GM13977 (cell line): ENCODE results near the gene ERCC6L2.

Experiments used
- DNase-seq: peaks from one replicate; pipeline ENCODE4 v3.0.0; 2012; ENCODE audit warnings: low spot score
- in situ Hi-C: fragments of 300-500 bp; cut with MboI; formaldehyde crosslinking; loops from one replicate; pipeline ENCODE4 v1.12.0; 2022; ENCODE audit warnings: low sequenced_read_pairs, low pct_unique_long_range_greater_than_20kb, mixed read lengths, inconsistent platforms; ENCODE audit not compliant: unreplicated experiment
- TF ChIP-seq, protein P1 (sequence below): IDR thresholded peaks from 2 replicates; pipeline ENCODE4 v1.5.1; 2012; ENCODE audit warnings: mild to moderate bottlenecking, control low read depth; ENCODE audit not compliant: insufficient read depth; ENCODE audit errors: extremely low read depth, missing control alignments

The ERCC6L2 gene

GRCh38 chr9:95962936-95963335, 87.4 kb downstream of the ERCC6L2 start:
- TF ChIP-seq, protein P1, sequence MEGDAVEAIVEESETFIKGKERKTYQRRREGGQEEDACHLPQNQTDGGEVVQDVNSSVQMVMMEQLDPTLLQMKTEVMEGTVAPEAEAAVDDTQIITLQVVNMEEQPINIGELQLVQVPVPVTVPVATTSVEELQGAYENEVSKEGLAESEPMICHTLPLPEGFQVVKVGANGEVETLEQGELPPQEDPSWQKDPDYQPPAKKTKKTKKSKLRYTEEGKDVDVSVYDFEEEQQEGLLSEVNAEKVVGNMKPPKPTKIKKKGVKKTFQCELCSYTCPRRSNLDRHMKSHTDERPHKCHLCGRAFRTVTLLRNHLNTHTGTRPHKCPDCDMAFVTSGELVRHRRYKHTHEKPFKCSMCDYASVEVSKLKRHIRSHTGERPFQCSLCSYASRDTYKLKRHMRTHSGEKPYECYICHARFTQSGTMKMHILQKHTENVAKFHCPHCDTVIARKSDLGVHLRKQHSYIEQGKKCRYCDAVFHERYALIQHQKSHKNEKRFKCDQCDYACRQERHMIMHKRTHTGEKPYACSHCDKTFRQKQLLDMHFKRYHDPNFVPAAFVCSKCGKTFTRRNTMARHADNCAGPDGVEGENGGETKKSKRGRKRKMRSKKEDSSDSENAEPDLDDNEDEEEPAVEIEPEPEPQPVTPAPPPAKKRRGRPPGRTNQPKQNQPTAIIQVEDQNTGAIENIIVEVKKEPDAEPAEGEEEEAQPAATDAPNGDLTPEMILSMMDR = no peak
- in situ Hi-C loops = no loop called here

GRCh38 chr9:95963659-95964058, 88.2 kb downstream of the ERCC6L2 start:
- TF ChIP-seq, protein P1 = no peak
- in situ Hi-C loops = no loop called here
- no peak for DNase-seq

More at GRCh38 chr9:95962936-95963335, 87.4 kb downstream of the ERCC6L2 start:
- no peak for DNase-seq

- in situ Hi-C loops = no loop called here
- TF ChIP-seq, protein P1 = no peak
- no peak for DNase-seq
Measured at GRCh38 chr9:95966306-95966705, 90.8 kb downstream of the ERCC6L2 start.

DNA sequence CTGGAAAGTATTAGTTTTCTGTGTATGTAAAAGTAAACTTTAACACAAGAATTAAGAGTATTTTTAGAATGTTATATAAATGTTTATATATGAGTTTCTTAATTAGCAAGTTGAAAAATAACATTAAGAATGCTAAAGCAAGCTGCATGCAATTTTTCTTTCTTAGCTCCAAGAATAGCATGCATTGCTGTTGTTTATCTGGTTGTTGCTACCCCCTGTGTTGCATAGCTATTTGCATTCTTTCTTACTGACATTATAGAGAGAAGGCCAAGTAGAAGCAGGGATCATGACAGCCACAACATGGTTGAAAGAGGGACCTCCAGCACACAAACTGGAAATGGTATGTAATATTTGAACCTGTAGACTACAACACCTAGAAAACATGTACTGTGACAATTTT, 94.8 kb downstream of the ERCC6L2 start:
- TF ChIP-seq, protein P1 = no peak
- no peak for DNase-seq
- in situ Hi-C loops = no loop called here

- TF ChIP-seq, protein P1 = no peak
- no peak for DNase-seq
- in situ Hi-C loops = no loop called here
Measured at GRCh38 chr9:95971815-95972214, 96.3 kb downstream of the ERCC6L2 start.

GRCh38 chr9:95974389-95974788, 98.9 kb downstream of the ERCC6L2 start:
- in situ Hi-C loops = no loop called here
- no peak for DNase-seq
- TF ChIP-seq, protein P1 = no peak

DNA sequence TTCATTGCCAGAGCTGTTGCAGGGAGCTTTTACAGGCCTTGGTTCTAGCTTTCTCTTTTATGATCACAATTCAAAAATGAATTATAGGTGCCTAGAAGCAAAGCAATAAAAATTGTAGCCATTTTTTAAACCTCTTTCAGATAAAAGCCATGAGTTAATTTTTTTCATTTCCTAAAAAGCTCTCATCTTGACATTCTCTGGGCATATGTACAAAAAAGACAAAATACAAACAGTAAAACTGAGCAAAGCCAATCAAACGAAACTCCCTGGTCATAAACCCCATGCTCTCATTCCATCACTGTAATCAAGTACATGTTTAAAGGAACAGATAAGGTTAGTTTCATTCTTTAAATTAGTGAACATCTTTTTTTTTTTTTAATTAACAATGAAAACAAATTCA, 101.9 kb downstream of the ERCC6L2 start:
- TF ChIP-seq, protein P1 = no peak
- in situ Hi-C loops = no loop called here
- DNase-seq = no peak
